ENCODE results near the gene SHC2. TPM values are rescaled to one million over a fixed set of nuclear protein-coding genes. Genes with fewer than 3 reads are reported as not detected.
"Not testable (repeated sequence)": the region's sequence is repeated elsewhere in the genome, so short reads cannot be mapped to it uniquely, and the experiment has no call there.

SHC2 gene
- total RNA-seq, 1 experiment from 2014 or later = 16.6 TPM

- no peak overlapping the region for H2BK20ac ChIP-seq (ENCODE audit: low read depth, low read length, poor library complexity, severe bottlenecking)
- H3K23ac ChIP-seq (ENCODE audit: insufficient read length, low read depth, low read length) = no peak overlapping the region
- H3K27ac ChIP-seq (ENCODE audit: insufficient read length, low read depth, low read length) = no peak overlapping the region
- H3K27ac Mint-ChIP-seq = no peak overlapping the region
- no peak overlapping the region for H3K18ac ChIP-seq (ENCODE audit: insufficient read length, low read depth, low read length)
- no peak overlapping the region for H3K4me2 ChIP-seq (ENCODE audit: insufficient read depth, insufficient read length, low read length)
- H3K4ac ChIP-seq (ENCODE audit: low read depth, low read length) = no peak overlapping the region
- DNase-seq = no peak
- peaks cover 15% of the 10 kb centered on the region for H3K27me3 Mint-ChIP-seq (ENCODE audit: low read depth)
- H4K5ac ChIP-seq (ENCODE audit: insufficient read length, low read depth, low read length) = no peak overlapping the region
- peaks cover 19 to 26% of the 10 kb centered on the region in 2 experiments for H3K9me3 Mint-ChIP-seq
- no CpG with 5 or more reads among the region's 16 CpGs for WGBS (ENCODE audit: extremely low coverage, insufficient read length, low lambda C conversion rate)
- no peak overlapping the region for H3K9ac ChIP-seq (ENCODE audit: extremely low read depth, insufficient read length, low read length)
- no peak overlapping the region for H2AK5ac ChIP-seq (ENCODE audit: insufficient read length, low read length)
- H3K4me1 Mint-ChIP-seq = peaks cover 0 to 5% of the 10 kb centered on the region in 2 experiments; a peak in 2 of 4 replicates
- no peaks in the 10 kb centered on the region for H3K4me1 ChIP-seq (ENCODE audit: insufficient read depth, low read length)
- no peak overlapping the region for H4K91ac ChIP-seq (ENCODE audit: insufficient read length, low read depth, low read length)
- peaks cover 4 to 17% (median 14%) of the 10 kb centered on the region in 3 experiments; a peak in 6 of 7 replicates for H3K36me3 Mint-ChIP-seq (ENCODE audit: insufficient read depth in 1 of 3, low read depth in 3 of 3)
- H3K56ac ChIP-seq (ENCODE audit: insufficient read length, low read depth, low read length) = no peak overlapping the region
- no peaks in the 10 kb centered on the region for H3K79me2 ChIP-seq (ENCODE audit: insufficient read depth, low read length)
- no peak for TF ChIP-seq CTCF (conservative IDR thresholded peaks at IDR 0.05)
- no peaks in the 10 kb centered on the region for H4K20me1 ChIP-seq (ENCODE audit: control insufficient read depth, insufficient read depth, insufficient read length)
- no peak overlapping the region for H2BK15ac ChIP-seq (ENCODE audit: low read depth, low read length)
- H3K79me1 ChIP-seq (ENCODE audit: insufficient read depth, low read depth, low read length, poor library complexity, severe bottlenecking) = no peaks in the 10 kb centered on the region
- no peaks in the 10 kb centered on the region for H3K9me3 ChIP-seq (ENCODE audit: control insufficient read depth, low read depth, low read length)
- no peak overlapping the region for H3K14ac ChIP-seq (ENCODE audit: insufficient read depth, low read length)
- H2BK120ac ChIP-seq (ENCODE audit: low read depth, low read length, poor library complexity, severe bottlenecking) = no peak overlapping the region
- H2BK5ac ChIP-seq (ENCODE audit: insufficient read length, low read length) = no peak overlapping the region
- no peak overlapping the region for H2BK12ac ChIP-seq (ENCODE audit: insufficient read length, low read depth, low read length)
- no peak overlapping the region for H3K4me3 Mint-ChIP-seq
- H3K23me2 ChIP-seq (ENCODE audit: insufficient read length, low read depth, low read length, poor library complexity, severe bottlenecking) = no peaks in the 10 kb centered on the region
- no peak overlapping the region for H2AFZ ChIP-seq (ENCODE audit: low read length)
- H3T11ph ChIP-seq (ENCODE audit: low read length) = no peak overlapping the region
- no peak overlapping the region for H4K8ac ChIP-seq (replicated peaks; ENCODE audit: insufficient read length, low read depth, low read length)
- no peaks in the 10 kb centered on the region for H3K27me3 ChIP-seq (ENCODE audit: insufficient read depth, low read length)
Measured at GRCh38 chr19:452829-453228, 8.0 kb downstream of the SHC2 start.

GRCh38 chr19:450912-451481 lies 9.8 kb downstream of the SHC2 start:
- H2BK12ac ChIP-seq (ENCODE audit: insufficient read length, low read depth, low read length); H2BK120ac ChIP-seq (ENCODE audit: low read depth, low read length, poor library complexity, severe bottlenecking); H3K9me3 ChIP-seq (ENCODE audit: control insufficient read depth, low read depth, low read length); H4K20me1 ChIP-seq (ENCODE audit: control insufficient read depth, insufficient read depth, insufficient read length); H3K27me3 ChIP-seq (ENCODE audit: insufficient read depth, low read length); H2AFZ ChIP-seq (ENCODE audit: low read length); H3K4me1 ChIP-seq (ENCODE audit: insufficient read depth, low read length); H3K4me3 Mint-ChIP-seq; H3K79me2 ChIP-seq (ENCODE audit: insufficient read depth, low read length); H3K18ac ChIP-seq (ENCODE audit: insufficient read length, low read depth, low read length); H3K23me2 ChIP-seq (ENCODE audit: insufficient read length, low read depth, low read length, poor library complexity, severe bottlenecking); H3K23ac ChIP-seq (ENCODE audit: insufficient read length, low read depth, low read length); H3K79me1 ChIP-seq (ENCODE audit: insufficient read depth, low read depth, low read length, poor library complexity, severe bottlenecking); H4K91ac ChIP-seq (ENCODE audit: insufficient read length, low read depth, low read length); H3K56ac ChIP-seq (ENCODE audit: insufficient read length, low read depth, low read length); H3K4me1 Mint-ChIP-seq; H2BK5ac ChIP-seq (ENCODE audit: insufficient read length, low read length); H4K8ac ChIP-seq (replicated peaks; ENCODE audit: insufficient read length, low read depth, low read length); H3K27ac ChIP-seq (ENCODE audit: insufficient read length, low read depth, low read length); H2AK5ac ChIP-seq (ENCODE audit: insufficient read length, low read length); DNase-seq; H3K9ac ChIP-seq (ENCODE audit: extremely low read depth, insufficient read length, low read length); H2BK20ac ChIP-seq (ENCODE audit: low read depth, low read length, poor library complexity, severe bottlenecking); H3K4ac ChIP-seq (ENCODE audit: low read depth, low read length); H3T11ph ChIP-seq (ENCODE audit: low read length); H3K4me2 ChIP-seq (ENCODE audit: insufficient read depth, insufficient read length, low read length); H3K14ac ChIP-seq (ENCODE audit: insufficient read depth, low read length); H4K5ac ChIP-seq (ENCODE audit: insufficient read length, low read depth, low read length); H2BK15ac ChIP-seq (ENCODE audit: low read depth, low read length): not testable (repeated sequence)
- peaks cover 12% of the 10 kb centered on the region for H3K27me3 Mint-ChIP-seq (ENCODE audit: low read depth)
- H3K9me3 Mint-ChIP-seq = peaks cover 19 to 26% of the 10 kb centered on the region in 2 experiments
- H3K27ac Mint-ChIP-seq = peak overlapping the region in 1 of 3 experiments; percentile 59; a peak in 1 of 7 replicates
- no CpG with 5 or more reads among the region's 33 CpGs for WGBS (ENCODE audit: extremely low coverage, insufficient read length, low lambda C conversion rate)
- H3K36me3 Mint-ChIP-seq (ENCODE audit: insufficient read depth in 1 of 3, low read depth in 3 of 3) = peaks cover 4 to 17% (median 12%) of the 10 kb centered on the region in 3 experiments; a peak in 6 of 7 replicates
